GM18526 (cell line): ENCODE measurements around the gene FOXP1.

Experiments
- POLR2A ChIP-seq: IDR thresholded peaks from 3 replicates; pipeline ENCODE4 v1.6.1; 2011; ENCODE audit not compliant: insufficient read length; ENCODE audit errors: extremely low read depth

The FOXP1 gene

DNA sequence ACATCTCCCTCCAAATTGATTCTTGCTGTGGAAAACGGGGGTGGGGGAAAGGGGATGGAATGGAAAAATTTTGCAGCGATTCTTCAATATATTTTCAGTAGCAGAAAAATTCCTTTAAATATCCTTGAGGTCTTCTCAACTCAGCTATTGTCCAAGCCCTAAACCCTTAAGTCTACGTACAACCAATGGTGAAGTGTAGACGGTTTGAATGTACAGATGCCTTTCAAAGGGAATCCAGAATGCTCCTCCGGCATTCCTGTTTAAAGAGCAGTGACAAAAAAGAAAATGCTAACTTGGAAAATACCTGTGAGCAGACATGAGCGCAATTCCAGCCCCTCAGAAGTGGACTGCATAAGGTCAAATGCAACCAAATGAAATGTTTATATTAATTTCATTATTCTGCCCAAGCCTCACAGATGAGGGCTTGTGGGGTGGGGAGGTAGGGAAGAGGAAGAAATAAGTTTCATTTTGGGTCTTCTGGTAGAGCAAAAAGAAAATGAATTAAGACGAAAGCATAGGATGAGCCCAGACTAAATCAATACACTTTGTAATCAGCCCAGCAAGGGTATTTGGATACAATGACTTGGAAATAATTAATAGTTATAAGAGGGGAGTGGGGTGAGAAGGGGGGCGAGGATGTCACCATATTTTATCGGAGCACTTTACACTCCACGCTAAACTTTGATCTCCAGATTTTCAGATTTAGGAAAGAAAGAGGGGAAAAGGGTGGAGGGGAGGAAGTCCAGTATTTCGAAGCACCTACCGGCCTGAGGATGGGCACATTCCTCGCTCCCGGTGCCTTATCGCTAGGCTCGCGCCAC, 2.7 kb downstream of the FOXP1 start:
- no peak for TF ChIP-seq POLR2A

GRCh38 chr3:71579935-71580406, 3.6 kb downstream of the FOXP1 start:
- no peak for TF ChIP-seq POLR2A

- TF ChIP-seq POLR2A = no peak
These were observed 4.1 kb downstream of the FOXP1 start for GRCh38 chr3:71579326-71579934.

DNA sequence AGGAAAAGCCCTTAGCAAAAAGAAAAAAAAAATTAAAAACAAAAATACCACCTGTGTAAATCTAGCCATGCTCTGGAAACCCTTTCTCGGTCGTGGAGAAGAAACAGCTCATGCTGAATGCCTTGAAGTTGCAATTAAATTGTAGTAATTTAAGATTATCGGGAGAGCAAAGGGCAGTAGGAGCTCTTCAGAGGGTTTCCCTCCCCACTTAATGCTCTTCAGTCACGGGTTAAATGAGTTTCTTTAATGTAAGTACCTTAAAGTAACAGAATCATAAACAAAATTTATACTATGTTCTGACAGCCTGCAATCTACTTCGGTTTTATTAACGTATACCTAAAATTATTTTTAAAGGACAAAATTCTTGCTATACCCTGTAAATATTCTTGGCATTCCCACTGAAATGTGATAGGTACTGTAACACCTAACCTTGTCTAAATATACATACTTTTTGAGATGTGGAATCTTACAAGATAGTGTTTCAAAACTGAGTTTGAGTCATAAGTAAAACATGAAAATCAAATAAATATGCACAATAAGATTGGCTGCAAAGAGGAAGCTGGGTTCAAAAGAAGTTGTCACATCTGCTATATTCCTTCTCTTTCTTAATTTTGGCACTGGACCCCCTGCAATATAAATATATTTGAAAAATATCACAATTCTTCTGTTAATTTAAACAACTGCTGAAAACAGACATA, 5.3 kb downstream of the FOXP1 start:
- TF ChIP-seq POLR2A = no peak

DNA sequence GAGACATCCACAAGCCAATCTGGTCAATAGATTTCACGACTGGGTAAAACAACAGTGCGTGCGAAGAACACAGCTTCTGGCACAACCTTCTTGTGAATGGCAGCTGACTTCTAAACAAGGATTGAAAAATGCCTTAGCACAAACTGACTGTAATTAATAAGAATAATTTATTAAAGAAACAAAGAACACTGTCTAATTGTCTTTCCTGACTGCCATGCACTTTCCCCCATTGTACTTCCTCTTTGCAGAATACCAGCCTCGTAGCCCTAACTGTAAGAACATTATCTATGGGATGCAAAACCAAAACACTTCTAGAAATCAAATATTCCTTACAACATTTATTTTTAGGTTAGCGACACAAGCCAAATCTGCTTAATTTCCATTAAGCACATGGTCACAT, 6.5 kb downstream of the FOXP1 start:
- no peak for TF ChIP-seq POLR2A

DNA sequence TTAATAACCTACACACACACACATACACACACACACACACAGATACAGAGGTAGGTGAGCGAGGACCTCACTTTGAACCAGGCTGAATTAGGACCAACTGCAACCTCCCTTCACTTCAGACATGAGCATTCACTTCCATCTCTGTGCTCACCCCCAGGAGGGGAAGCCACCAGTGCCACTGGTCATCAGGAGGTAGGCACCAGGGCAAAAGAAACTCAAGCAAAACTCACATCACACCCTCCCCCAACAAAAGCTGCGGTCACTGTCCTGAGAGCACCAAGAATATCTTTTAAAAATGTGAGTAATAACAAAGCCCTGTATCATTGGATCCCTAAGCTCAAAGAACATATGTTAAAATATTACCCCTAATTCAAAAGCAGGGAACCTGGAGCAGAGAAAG, 8.1 kb downstream of the FOXP1 start:
- TF ChIP-seq POLR2A = no peak

GRCh38 chr3:71573181-71573580, 10.3 kb downstream of the FOXP1 start:
- TF ChIP-seq POLR2A = no peak

DNA sequence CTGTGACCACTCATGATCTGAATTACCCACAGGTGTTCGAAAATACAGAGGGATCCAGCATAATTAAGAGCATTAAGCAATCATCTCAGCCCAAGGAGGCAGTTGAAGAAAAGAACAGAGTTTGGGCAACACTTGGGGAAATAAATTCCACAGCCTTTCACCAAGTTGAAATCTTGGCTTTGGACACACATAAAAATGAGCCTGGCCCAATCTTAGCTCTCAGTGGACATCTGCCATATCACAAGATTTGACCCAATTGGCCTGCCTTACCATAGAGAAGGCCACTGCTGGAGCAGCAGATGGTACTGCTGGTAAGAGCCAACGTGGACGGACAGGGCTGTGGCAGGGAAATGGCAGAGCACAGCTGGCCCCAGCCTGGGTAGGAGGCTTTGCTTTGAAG, 13.0 kb downstream of the FOXP1 start:
- TF ChIP-seq POLR2A = no peak

DNA sequence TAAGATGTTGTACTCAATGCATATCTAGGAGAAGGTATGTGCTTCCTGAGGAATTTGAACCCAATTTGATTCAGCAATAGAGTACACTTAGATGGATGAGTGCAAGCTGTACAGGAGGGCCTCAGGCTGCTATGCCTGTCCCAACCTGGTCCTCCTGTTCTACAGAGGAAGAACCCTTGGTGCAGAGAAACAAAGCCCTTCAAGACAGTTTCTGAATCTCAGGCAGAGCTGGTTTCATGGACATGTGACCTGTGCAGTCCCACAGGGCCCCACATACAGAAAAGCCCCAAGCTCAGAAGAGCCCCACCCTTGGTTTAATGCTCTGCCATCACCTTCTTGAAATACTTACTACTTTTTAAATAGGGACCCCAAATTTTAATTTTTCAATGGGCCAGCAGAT, 15.3 kb downstream of the FOXP1 start:
- no peak for TF ChIP-seq POLR2A

GRCh38 chr3:71566776-71567175, 16.8 kb downstream of the FOXP1 start:
- no peak for TF ChIP-seq POLR2A

- TF ChIP-seq POLR2A = no peak
These were observed 17.6 kb downstream of the FOXP1 start for GRCh38 chr3:71565976-71566375.

- no peak for TF ChIP-seq POLR2A
These were observed 18.2 kb downstream of the FOXP1 start for GRCh38 chr3:71565316-71565715.

GRCh38 chr3:71564361-71564760, 19.2 kb downstream of the FOXP1 start:
- no peak for TF ChIP-seq POLR2A

DNA sequence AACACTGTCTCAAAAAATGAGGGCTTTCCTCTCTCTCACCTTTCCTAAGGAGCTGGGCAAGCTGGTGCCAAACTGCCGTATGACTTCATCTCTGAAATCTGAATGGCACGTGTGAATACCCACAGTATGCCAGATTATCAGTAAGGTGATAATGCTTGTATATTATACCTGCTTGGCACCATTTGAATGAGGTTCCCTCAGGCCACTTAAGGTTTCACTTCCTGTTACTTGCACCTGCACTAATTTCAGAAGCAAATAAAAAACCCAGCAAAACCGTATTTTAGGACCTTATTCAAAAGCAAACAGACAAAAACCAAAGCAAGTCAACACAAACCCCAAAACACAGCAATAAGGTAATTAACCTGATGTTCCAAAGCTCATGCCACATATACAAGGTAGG, 19.7 kb downstream of the FOXP1 start:
- TF ChIP-seq POLR2A = no peak

DNA sequence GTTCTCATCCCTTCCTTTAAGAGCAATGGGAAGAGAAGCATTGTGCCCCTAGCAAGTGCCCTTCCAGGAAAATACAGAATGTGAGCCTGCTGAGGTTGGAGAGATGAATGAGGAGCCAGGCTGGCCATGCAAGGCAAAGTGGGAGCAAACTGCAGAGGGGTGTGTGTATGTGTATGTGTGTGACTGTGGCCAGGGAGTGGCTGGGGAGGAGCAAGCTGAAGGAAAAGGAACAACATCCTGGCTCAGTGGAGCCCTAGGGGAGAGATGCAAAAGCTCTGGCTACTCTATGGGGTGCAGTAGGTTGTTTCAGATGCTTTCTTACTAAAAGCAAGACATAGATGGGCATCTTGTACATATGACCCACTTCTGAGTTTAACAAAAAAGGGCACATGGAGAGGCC, 20.6 kb downstream of the FOXP1 start:
- no peak for TF ChIP-seq POLR2A

- no peak for TF ChIP-seq POLR2A
These were observed 22.9 kb downstream of the FOXP1 start for GRCh38 chr3:71560665-71561064.
